A673 (cell line): ENCODE data around the gene DLG2. TPM values are rescaled to one million over a fixed set of nuclear protein-coding genes. Genes with fewer than 3 reads are reported as not detected.

Source experiments
- BruUV-seq: library from RNA; stranded (reverse); fragments of 400-500 nt; replicated peaks from 2 replicates; lab custom pipeline; 2021; lab: Mats Ljungman, UMichigan
- CTCF ChIA-PET: fragments of 300-600 bp; sonication (Branson Sonifier 250); formaldehyde crosslinking; loops from one replicate; lab custom pipeline; 2022; ENCODE audit warnings: antibody characterized with exemption; lab: Charles Lee
- POLR2A ChIA-PET: fragments of 300-600 bp; sonication (Branson Sonifier 250); formaldehyde crosslinking; loops from one replicate; lab custom pipeline; 2022; ENCODE audit warnings: antibody characterized with exemption; ENCODE audit not compliant: low non-redundant PET; lab: Charles Lee
- DNase-seq: peaks from one replicate; pipeline ENCODE4 v3.0.0-alpha.2; 2015; ENCODE audit warnings: low spot score
- H3K27ac ChIP-seq: fragments of 200-600 bp; sonication (generic); 2 replicates; pipeline ENCODE4 v1.5.1; 2016; ENCODE audit warnings: mixed run types, low read depth, mild to moderate bottlenecking, mixed read lengths, antibody characterized with exemption, low read length; ENCODE audit not compliant: poor library complexity, severe bottlenecking
- H3K27me3 ChIP-seq: fragments of 200-600 bp; sonication (generic); replicated peaks from 2 replicates; pipeline ENCODE4 v1.6.1; 2017; ENCODE audit warnings: mixed run types, low read depth, mild to moderate bottlenecking, mixed read lengths, antibody characterized with exemption, low read length; ENCODE audit not compliant: insufficient read depth, poor library complexity
- H3K36me3 ChIP-seq: fragments of 200-600 bp; sonication (generic); 2 replicates; pipeline ENCODE4 v1.6.1; 2016; ENCODE audit warnings: mixed run types, mild to moderate bottlenecking, mixed read lengths, antibody characterized with exemption, low read length; ENCODE audit not compliant: insufficient read depth, poor library complexity, severe bottlenecking
- H3K4me1 ChIP-seq: fragments of 200-600 bp; sonication (generic); 2 replicates; pipeline ENCODE4 v1.6.1; 2017; ENCODE audit warnings: mixed run types, mild to moderate bottlenecking, mixed read lengths, antibody characterized with exemption, low read length; ENCODE audit not compliant: insufficient read depth, poor library complexity, severe bottlenecking
- H3K4me3 ChIP-seq: fragments of 200-600 bp; sonication (generic); 2 replicates; pipeline ENCODE4 v1.5.1; 2016; ENCODE audit warnings: low read depth, mixed run types, mild to moderate bottlenecking, mixed read lengths, low read length; ENCODE audit not compliant: poor library complexity, severe bottlenecking
- H3K9me3 ChIP-seq: fragments of 200-600 bp; sonication (generic); 2 replicates; pipeline ENCODE4 v1.6.1; 2016; ENCODE audit warnings: mixed run types, low read depth, mild to moderate bottlenecking, mixed read lengths, antibody characterized with exemption, low read length; ENCODE audit not compliant: poor library complexity, severe bottlenecking
- EZH2 ChIP-seq: fragments of 200-600 bp; sonication (generic); IDR thresholded peaks from 2 replicates; pipeline ENCODE4 v1.6.1; 2017; ENCODE audit warnings: borderline replicate concordance, low read depth, mild to moderate bottlenecking, mixed read lengths, antibody characterized with exemption, low read length; ENCODE audit not compliant: poor library complexity, severe bottlenecking
- intact Hi-C: fragments of 100-400 bp; cut with micrococcal nuclease; formaldehyde crosslinking; loops from one replicate; pipeline ENCODE4 v1.10.0; 2022; ENCODE audit not compliant: unreplicated experiment
- total RNA-seq: library from RNA; stranded (reverse); gene quantifications from 2 replicates; pipeline ENCODE4 v1.2.3, GENCODE V29; 2021
- TF ChIP-seq, protein P1 (sequence below): fragments of 300-800, 200-600 bp; sonication (generic); conservative IDR thresholded peaks from 2 replicates; pipeline ENCODE4 v1.5.1; 2017; ENCODE audit warnings: low read depth, mild to moderate bottlenecking, antibody characterized with exemption, low read length, moderate library complexity, mixed read lengths

Gene DLG2
- total RNA-seq, 1 experiment from 2014 or later: 277 TPM

DNA sequence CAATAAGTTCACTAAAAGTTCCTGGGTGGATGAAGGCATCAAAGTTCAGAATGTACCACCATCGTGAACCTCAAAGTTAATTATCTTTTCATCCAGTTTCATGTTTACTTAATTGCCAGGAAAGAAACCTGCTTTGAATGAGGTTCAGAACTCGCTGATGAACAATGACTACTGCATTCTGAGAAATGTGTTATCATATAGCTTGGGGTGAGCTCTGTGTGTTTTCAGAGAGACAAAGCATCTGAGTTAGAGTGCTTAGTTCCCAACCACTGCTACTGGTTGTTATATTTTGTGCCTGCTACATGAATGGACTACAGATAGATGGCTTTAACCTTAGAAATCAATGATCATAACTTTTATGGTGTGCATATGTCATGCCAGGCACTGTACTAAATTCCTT lies 1131.0 kb downstream of the DLG2 start:
- BruUV-seq: no TSS peak

DNA sequence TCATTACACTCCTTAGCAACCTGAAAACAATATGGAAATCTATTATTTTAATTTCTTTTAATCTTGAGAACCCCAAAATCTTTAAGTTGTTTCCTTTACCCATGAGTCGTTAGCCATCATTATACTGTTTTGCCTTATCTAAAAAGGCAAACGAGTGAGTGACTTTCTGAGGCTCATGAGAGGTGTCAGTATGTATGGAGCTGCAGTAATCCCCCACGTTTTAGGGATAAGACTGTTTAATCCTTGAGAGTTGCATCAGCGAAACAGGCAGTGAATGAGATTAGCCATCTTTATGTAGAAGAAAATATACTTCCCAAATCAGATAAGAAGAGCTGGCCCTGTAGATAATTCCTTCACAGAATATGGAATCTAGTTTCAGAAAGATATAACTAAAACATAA lies 1147.0 kb downstream of the DLG2 start:
- Histone ChIP-seq H3K9me3 (no peaks in the 10 kb centered on the region), H3K36me3 (no peaks in the 10 kb centered on the region), H3K27ac (no peak overlapping the region), H3K4me1 (peaks cover 6% of the 10 kb centered on the region), H3K27me3 (peaks cover 4% of the 10 kb centered on the region), H3K4me3 (no peak overlapping the region)
- no TSS peak for BruUV-seq
- intact Hi-C loops: no loop called here
- TF ChIP-seq, protein P1, sequence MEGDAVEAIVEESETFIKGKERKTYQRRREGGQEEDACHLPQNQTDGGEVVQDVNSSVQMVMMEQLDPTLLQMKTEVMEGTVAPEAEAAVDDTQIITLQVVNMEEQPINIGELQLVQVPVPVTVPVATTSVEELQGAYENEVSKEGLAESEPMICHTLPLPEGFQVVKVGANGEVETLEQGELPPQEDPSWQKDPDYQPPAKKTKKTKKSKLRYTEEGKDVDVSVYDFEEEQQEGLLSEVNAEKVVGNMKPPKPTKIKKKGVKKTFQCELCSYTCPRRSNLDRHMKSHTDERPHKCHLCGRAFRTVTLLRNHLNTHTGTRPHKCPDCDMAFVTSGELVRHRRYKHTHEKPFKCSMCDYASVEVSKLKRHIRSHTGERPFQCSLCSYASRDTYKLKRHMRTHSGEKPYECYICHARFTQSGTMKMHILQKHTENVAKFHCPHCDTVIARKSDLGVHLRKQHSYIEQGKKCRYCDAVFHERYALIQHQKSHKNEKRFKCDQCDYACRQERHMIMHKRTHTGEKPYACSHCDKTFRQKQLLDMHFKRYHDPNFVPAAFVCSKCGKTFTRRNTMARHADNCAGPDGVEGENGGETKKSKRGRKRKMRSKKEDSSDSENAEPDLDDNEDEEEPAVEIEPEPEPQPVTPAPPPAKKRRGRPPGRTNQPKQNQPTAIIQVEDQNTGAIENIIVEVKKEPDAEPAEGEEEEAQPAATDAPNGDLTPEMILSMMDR: no peak
- no peak for TF ChIP-seq EZH2
- ChIA-PET POLR2A (no interaction called here), CTCF (no interaction called here)
- DNase-seq: peak; percentile 12

More for the DNA sequence above, 1131.0 kb downstream of the DLG2 start:
- no peaks in the 10 kb centered on the region for H3K9me3 ChIP-seq
- ChIA-PET POLR2A (no interaction called here), CTCF (no interaction called here)
- TF ChIP-seq, protein P1: no peak
- TF ChIP-seq EZH2: no peak
- intact Hi-C loops: no loop called here
- no peak overlapping the region for H3K4me3 ChIP-seq
- H3K27me3 ChIP-seq: no peaks in the 10 kb centered on the region
- H3K36me3 ChIP-seq: no peaks in the 10 kb centered on the region
- DNase-seq: no peak
- no peaks in the 10 kb centered on the region for H3K4me1 ChIP-seq
- no peak overlapping the region for H3K27ac ChIP-seq

DNA sequence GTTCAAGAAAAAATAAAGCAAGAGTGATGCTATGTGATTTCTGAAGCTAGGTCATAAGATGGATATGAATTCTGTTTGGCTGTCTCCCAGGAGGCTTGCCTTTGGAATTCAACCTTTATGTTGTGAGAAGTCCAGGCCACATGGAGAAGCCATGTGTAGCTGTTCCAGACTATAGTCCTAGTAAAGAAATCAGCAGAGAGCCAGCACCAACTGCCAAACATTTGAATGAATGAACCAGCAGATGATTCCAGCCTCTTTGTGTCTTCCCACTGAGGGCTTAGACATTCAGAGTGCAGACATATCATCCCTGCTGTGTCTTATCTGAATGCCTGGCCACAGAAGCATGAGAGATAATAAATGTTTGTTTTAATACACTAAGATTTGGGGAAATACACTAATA lies 1150.6 kb downstream of the DLG2 start:
- Histone ChIP-seq H3K27ac (no peak overlapping the region), H3K9me3 (no peaks in the 10 kb centered on the region), H3K36me3 (no peaks in the 10 kb centered on the region), H3K27me3 (no peaks in the 10 kb centered on the region), H3K4me1 (peaks cover 6% of the 10 kb centered on the region), H3K4me3 (no peak overlapping the region)
- BruUV-seq: no TSS peak
- TF ChIP-seq EZH2: no peak
- ChIA-PET CTCF (no interaction called here), POLR2A (no interaction called here)
- intact Hi-C loops: no loop called here
- DNase-seq: no peak

DNA sequence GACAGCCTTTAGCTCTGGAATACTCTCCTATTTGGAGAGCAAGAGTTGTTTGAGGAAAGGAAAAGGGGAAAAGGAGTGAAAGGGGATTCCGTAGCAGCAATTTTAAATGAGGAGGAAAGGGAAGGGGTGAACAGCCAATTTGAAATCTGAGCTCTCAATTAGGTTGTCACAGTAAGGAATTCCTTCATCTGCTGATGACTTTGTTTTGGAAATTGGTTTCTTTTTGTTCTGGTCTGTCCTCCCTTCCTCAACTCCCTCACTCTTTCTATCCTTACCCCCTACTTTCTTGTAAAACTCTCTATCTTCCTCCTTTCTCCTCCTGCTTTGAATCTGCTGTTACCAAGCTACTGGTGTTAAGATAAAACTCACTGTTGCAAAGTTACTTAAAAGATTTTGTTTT lies 1155.6 kb downstream of the DLG2 start:
- TF ChIP-seq EZH2: no peak
- TF ChIP-seq, protein P1: no peak
- CTCF ChIA-PET: no interaction called here
- Histone ChIP-seq H3K27ac (no peak overlapping the region), H3K27me3 (no peaks in the 10 kb centered on the region), H3K36me3 (no peaks in the 10 kb centered on the region), H3K4me1 (no peaks in the 10 kb centered on the region), H3K4me3 (no peak overlapping the region), H3K9me3 (no peaks in the 10 kb centered on the region)
- POLR2A ChIA-PET: interaction anchor here (0.5 kb wide), 1 partner anchor 997 kb away, joined by 4 read pairs; no protein-coding TSS in a partner anchor
- intact Hi-C loops: no loop called here
- BruUV-seq: no TSS peak
- DNase-seq: no peak
